Measurements from ENCODE around the gene MRPS6. TPM values are rescaled to one million over a fixed set of nuclear protein-coding genes. Genes with fewer than 3 reads are reported as not detected.

Gene MRPS6
- total RNA-seq, 1 donor from 2014 or later = 129 TPM

- no peak for TF ChIP-seq CTCF (IDR thresholded peaks at IDR 0.05; ENCODE audit: unreplicated experiment)
- H3K27me3 Mint-ChIP-seq (ENCODE audit: low read depth) = no peaks in the 10 kb centered on the region
- H3K4me3 Mint-ChIP-seq = no peak overlapping the region
- no peak for DNase-seq (ENCODE audit: low spot score in 2 of 2, unreplicated experiment in 2 of 2)
- H3K36me3 Mint-ChIP-seq = peaks cover 34% of the 10 kb centered on the region
- H3K9me3 Mint-ChIP-seq = peaks cover 7% of the 10 kb centered on the region
- peaks cover 30% of the 10 kb centered on the region for H3K4me1 Mint-ChIP-seq
- no peak overlapping the region for H3K27ac Mint-ChIP-seq
Observed at GRCh38 chr21:34115160-34115559, 41.8 kb downstream of the MRPS6 start.

GRCh38 chr21:34116569-34116968 is 43.2 kb downstream of the MRPS6 start:
- Mint-ChIP-seq H3K4me1 (peaks cover 32% of the 10 kb centered on the region), H3K9me3 (peaks cover 7% of the 10 kb centered on the region), H3K27ac (no peak overlapping the region), H3K4me3 (no peak overlapping the region), H3K27me3 (ENCODE audit: low read depth) (no peaks in the 10 kb centered on the region), H3K36me3 (peaks cover 34% of the 10 kb centered on the region)
- no peak for DNase-seq (ENCODE audit: low spot score in 2 of 2, unreplicated experiment in 2 of 2)
- no peak for TF ChIP-seq CTCF (IDR thresholded peaks at IDR 0.05; ENCODE audit: unreplicated experiment)

GRCh38 chr21:34120867-34121266 is 47.5 kb downstream of the MRPS6 start:
- Mint-ChIP-seq H3K4me1 (peaks cover 28% of the 10 kb centered on the region), H3K36me3 (peaks cover 31% of the 10 kb centered on the region), H3K4me3 (no peak overlapping the region), H3K9me3 (peaks cover 12% of the 10 kb centered on the region), H3K27me3 (ENCODE audit: low read depth) (no peaks in the 10 kb centered on the region), H3K27ac (no peak overlapping the region)
- no peak for DNase-seq (ENCODE audit: low spot score in 2 of 2, unreplicated experiment in 2 of 2)
- TF ChIP-seq CTCF (IDR thresholded peaks at IDR 0.05; ENCODE audit: unreplicated experiment) = no peak

GRCh38 chr21:34122047-34122446 is 48.7 kb downstream of the MRPS6 start:
- Mint-ChIP-seq H3K4me1 (peaks cover 32% of the 10 kb centered on the region), H3K27ac (peak overlapping the region; percentile 75), H3K9me3 (peaks cover 8% of the 10 kb centered on the region), H3K4me3 (no peak overlapping the region), H3K27me3 (ENCODE audit: low read depth) (no peaks in the 10 kb centered on the region), H3K36me3 (peaks cover 27% of the 10 kb centered on the region)
- DNase-seq (ENCODE audit: low spot score in 2 of 2, unreplicated experiment in 2 of 2) = no peak
- TF ChIP-seq CTCF (IDR thresholded peaks at IDR 0.05; ENCODE audit: unreplicated experiment) = no peak

GRCh38 chr21:34123609-34124008 is 50.2 kb downstream of the MRPS6 start:
- no peak for DNase-seq (ENCODE audit: low spot score in 2 of 2, unreplicated experiment in 2 of 2)
- Mint-ChIP-seq H3K4me3 (no peak overlapping the region), H3K9me3 (peaks cover 6% of the 10 kb centered on the region), H3K4me1 (peaks cover 40% of the 10 kb centered on the region), H3K36me3 (peaks cover 22% of the 10 kb centered on the region), H3K27ac (no peak overlapping the region), H3K27me3 (ENCODE audit: low read depth) (no peaks in the 10 kb centered on the region)
- no peak for TF ChIP-seq CTCF (IDR thresholded peaks at IDR 0.05; ENCODE audit: unreplicated experiment)

GRCh38 chr21:34126269-34126668 is 52.9 kb downstream of the MRPS6 start:
- no peak for DNase-seq (ENCODE audit: low spot score in 2 of 2, unreplicated experiment in 2 of 2)
- H3K36me3 Mint-ChIP-seq = peaks cover 18% of the 10 kb centered on the region

More at GRCh38 chr21:34126269-34126668, 52.9 kb downstream of the MRPS6 start:
- Mint-ChIP-seq H3K4me3 (no peak overlapping the region), H3K4me1 (peaks cover 64% of the 10 kb centered on the region), H3K9me3 (peaks cover 6% of the 10 kb centered on the region), H3K27ac (peak overlapping the region; percentile 27), H3K27me3 (ENCODE audit: low read depth) (no peaks in the 10 kb centered on the region)
- TF ChIP-seq CTCF (IDR thresholded peaks at IDR 0.05; ENCODE audit: unreplicated experiment) = no peak
